Adipocyte (in vitro differentiated cells): ENCODE data around the gene ASTL.

Experiments used
- DNase-seq: peaks from one replicate; pipeline ENCODE4 v3.0.0-alpha.2; 2015; ENCODE audit warnings: low read depth
- H3K27me3 ChIP-seq: replicated peaks from 2 replicates; pipeline ENCODE4 v1.7.0; 2013; ENCODE audit warnings: mild to moderate bottlenecking, low read length, moderate library complexity; ENCODE audit not compliant: control insufficient read depth, insufficient read depth
- H3K36me3 ChIP-seq: 2 replicates; pipeline ENCODE4 v1.7.0; 2013; ENCODE audit warnings: low read length, mild to moderate bottlenecking, moderate library complexity; ENCODE audit not compliant: control insufficient read depth, insufficient read depth, severe bottlenecking
- H3K4me1 ChIP-seq: 2 replicates; pipeline ENCODE4 v1.7.0; 2013; ENCODE audit warnings: mild to moderate bottlenecking, low read length, moderate library complexity; ENCODE audit not compliant: control insufficient read depth, insufficient read depth
- H3K4me3 ChIP-seq: 2 replicates; pipeline ENCODE4 v1.7.0; 2013; ENCODE audit warnings: mild to moderate bottlenecking, low read length, moderate library complexity
- H3K9ac ChIP-seq: 2 replicates; pipeline ENCODE4 v1.7.0; 2013; ENCODE audit warnings: mild to moderate bottlenecking, low read length, moderate library complexity
- H3K9me3 ChIP-seq: 2 replicates; pipeline ENCODE4 v1.7.0; 2013; ENCODE audit warnings: mild to moderate bottlenecking, low read length, moderate library complexity; ENCODE audit not compliant: control insufficient read depth

The ASTL gene

DNA sequence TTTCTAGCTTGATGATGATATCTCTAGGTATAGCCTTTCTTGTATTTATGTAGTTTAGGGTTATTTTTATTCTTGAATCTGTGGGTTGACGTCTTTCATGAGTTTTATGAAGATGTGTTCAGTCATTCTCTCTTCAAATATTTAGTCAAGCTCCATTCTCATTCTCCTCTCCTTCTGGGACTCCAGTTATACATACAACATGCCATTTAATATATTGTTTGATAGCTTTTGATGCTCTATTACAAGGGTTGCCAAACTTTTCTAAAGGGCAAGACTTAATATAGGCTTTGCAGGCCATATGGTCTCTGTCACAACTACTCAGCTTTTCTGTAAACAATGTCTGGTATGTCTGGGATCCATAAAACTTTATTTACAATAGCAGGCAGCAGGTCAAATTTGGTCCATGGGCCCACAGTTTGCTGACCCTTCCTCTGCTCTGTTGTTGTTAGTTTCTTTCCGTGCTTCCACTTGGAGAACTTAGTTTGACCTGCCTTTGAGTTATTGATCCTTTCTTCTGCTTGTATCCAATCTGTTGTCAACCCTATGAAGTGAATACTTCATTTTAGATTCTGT is 63.0 kb downstream of the ASTL start:
- Histone ChIP-seq H3K9ac (no peak overlapping the region), H3K4me3 (no peak overlapping the region), H3K9me3 (peaks cover 20% of the 10 kb centered on the region), H3K36me3 (no peaks in the 10 kb centered on the region), H3K27me3 (peaks cover 9% of the 10 kb centered on the region), H3K4me1 (peaks cover 12% of the 10 kb centered on the region)
- DNase-seq = no peak

- H3K4me3 ChIP-seq = no peak overlapping the region
- H3K9me3 ChIP-seq = peaks cover 20% of the 10 kb centered on the region
- peaks cover 9% of the 10 kb centered on the region for H3K27me3 ChIP-seq
- H3K36me3 ChIP-seq = no peaks in the 10 kb centered on the region
- DNase-seq = no peak
- H3K4me1 ChIP-seq = peaks cover 5% of the 10 kb centered on the region
- H3K9ac ChIP-seq = no peak overlapping the region
These were observed 64.1 kb downstream of the ASTL start for GRCh38 chr2:96074156-96074555.

- DNase-seq = no peak
- H3K9ac ChIP-seq = no peak overlapping the region
- no peaks in the 10 kb centered on the region for H3K4me1 ChIP-seq
These were observed 65.0 kb downstream of the ASTL start for GRCh38 chr2:96073170-96073775.

More at GRCh38 chr2:96073170-96073775, 65.0 kb downstream of the ASTL start:
- Histone ChIP-seq H3K27me3 (peaks cover 9% of the 10 kb centered on the region), H3K9me3 (peaks cover 20% of the 10 kb centered on the region), H3K4me3 (no peak overlapping the region), H3K36me3 (no peaks in the 10 kb centered on the region)
